Sigmoid colon (tissue), 4 donors: Measurements from ENCODE around the gene SMARCA2.

ENCODE experiments used
- CTCF ChIP-seq, 4 experiments: fragments of 450-650 bp in 3 of 4; fragments of 200-600 bp in 1 of 4; IDR thresholded peaks; one replicate each; pipeline ENCODE4 v1.5.1; 2016 to 2019; ENCODE audit warnings: antibody characterized with exemption in 4 of 4, mild to moderate bottlenecking in 3 of 4, moderate library complexity in 2 of 4
- EP300 ChIP-seq, 4 donors: sonication (generic); formaldehyde crosslinking; IDR thresholded peaks; one replicate each; pipeline ENCODE4 v1.6.1; 2017; ENCODE audit warnings: antibody characterized with exemption in 4 of 4
- POLR2A ChIP-seq, 2 donors: fragments of 450-650 bp; IDR thresholded peaks; one replicate each; pipeline ENCODE4 v1.6.1; 2016; ENCODE audit warnings: antibody characterized with exemption in 2 of 2, mild to moderate bottlenecking in 2 of 2, moderate library complexity in 2 of 2
- POLR2AphosphoS5 ChIP-seq, 4 donors: sonication (generic); formaldehyde crosslinking; IDR thresholded peaks; one replicate each; pipeline ENCODE4 v1.6.1; 2017; ENCODE audit warnings: antibody characterized with exemption in 4 of 4

- TF ChIP-seq CTCF (IDR thresholded peaks at IDR 0.05) (no peak), POLR2AphosphoS5 (IDR thresholded peaks at IDR 0.05) (no peak), POLR2A (IDR thresholded peaks at IDR 0.05) (no peak), EP300 (IDR thresholded peaks at IDR 0.05) (no peak)
Observed at GRCh38 chr9:2082772-2083171, 67.6 kb downstream of the SMARCA2 start.
